Measurements from ENCODE around the gene IRF7.

Gene IRF7

GRCh38 chr11:607971-608659, 7.6 kb downstream of the IRF7 start:
- DNase-seq (ENCODE audit: low spot score) = no peak

GRCh38 chr11:607020-607780, 8.6 kb downstream of the IRF7 start:
- DNase-seq (ENCODE audit: low spot score) = no peak

GRCh38 chr11:606245-606644, 9.5 kb downstream of the IRF7 start:
- DNase-seq (ENCODE audit: low spot score) = no peak

- DNase-seq (ENCODE audit: low spot score) = no peak
Observed at GRCh38 chr11:605286-606129, 10.2 kb downstream of the IRF7 start.

GRCh38 chr11:603154-603553, 12.6 kb downstream of the IRF7 start:
- DNase-seq (ENCODE audit: low spot score) = no peak

- DNase-seq (ENCODE audit: low spot score) = no peak
Observed at GRCh38 chr11:601573-602245, 14.0 kb downstream of the IRF7 start.

GRCh38 chr11:598005-598680, 17.6 kb downstream of the IRF7 start:
- no peak for DNase-seq (ENCODE audit: low spot score)

- no peak for DNase-seq (ENCODE audit: low spot score)
Observed at GRCh38 chr11:597166-597725, 18.5 kb downstream of the IRF7 start.

- no peak for DNase-seq (ENCODE audit: low spot score)
Observed at GRCh38 chr11:596374-596773, 19.4 kb downstream of the IRF7 start.

GRCh38 chr11:595400-595799, 20.4 kb downstream of the IRF7 start:
- no peak for DNase-seq (ENCODE audit: low spot score)

- DNase-seq (ENCODE audit: low spot score) = no peak
Observed at GRCh38 chr11:593347-593746, 22.4 kb downstream of the IRF7 start.

GRCh38 chr11:592918-593317, 22.8 kb downstream of the IRF7 start:
- no peak for DNase-seq (ENCODE audit: low spot score)

GRCh38 chr11:592501-592900, 23.2 kb downstream of the IRF7 start:
- no peak for DNase-seq (ENCODE audit: low spot score)

GRCh38 chr11:590997-591396, 24.8 kb downstream of the IRF7 start:
- DNase-seq (ENCODE audit: low spot score) = no peak

- DNase-seq (ENCODE audit: low spot score) = no peak
Observed at GRCh38 chr11:589798-590197, 26.0 kb downstream of the IRF7 start.

GRCh38 chr11:587978-588380, 27.8 kb downstream of the IRF7 start:
- DNase-seq (ENCODE audit: low spot score) = no peak

- DNase-seq (ENCODE audit: low spot score) = no peak
Observed at GRCh38 chr11:587546-587945, 28.2 kb downstream of the IRF7 start.

GRCh38 chr11:586376-587316, 29.1 kb downstream of the IRF7 start:
- DNase-seq (ENCODE audit: low spot score) = no peak

GRCh38 chr11:584287-584686, 31.5 kb downstream of the IRF7 start:
- no peak for DNase-seq (ENCODE audit: low spot score)

- no peak for DNase-seq (ENCODE audit: low spot score)
Observed at GRCh38 chr11:581752-582151, 34.0 kb downstream of the IRF7 start.

Measured in left forelimb (tissue), 1 donor.